GM12878 (cell line): ENCODE results near the gene CARD14. TPM values are rescaled to one million over a fixed set of nuclear protein-coding genes. Genes with fewer than 3 reads are reported as not detected.

Experiments
- SUPT20H ChIP-seq: IDR thresholded peaks from 2 replicates; pipeline ENCODE4 v1.6.1; 2011; ENCODE audit warnings: low read depth, mild to moderate bottlenecking, low read length, moderate library complexity, borderline replicate concordance; ENCODE audit not compliant: control insufficient read depth
- ZBTB40 ChIP-seq: fragments of 450-650 bp; IDR thresholded peaks from 2 replicates; pipeline ENCODE4 v1.6.1; 2016; ENCODE audit warnings: mild to moderate bottlenecking, moderate library complexity, borderline replicate concordance
- ZNF687 ChIP-seq: fragments of 450-650 bp; IDR thresholded peaks from 2 replicates; pipeline ENCODE4 v1.6.1; 2017; ENCODE audit warnings: mild to moderate bottlenecking, moderate library complexity
- polyA plus RNA-seq, 11 experiments: library from polyadenylated mRNA; depleted of rRNA in 4 of 11; unstranded in 6 of 11; stranded (reverse) in 5 of 11; fragments of >200 nt; fragmentation: Nextera tagmentation in 4 of 11; fragmentation: Illumina TruSeq in 1 of 11; extraction: Ambion mirVana in 4 of 11; extraction: Trizol in 1 of 11; gene quantifications; 1 replicate in 1 of 11; 2 replicates in 10 of 11; pipeline versions ENCODE4 v1.2.1 to v1.2.3, GENCODE V29; 2011 to 2016; ENCODE audit warnings: inconsistent platforms in 2 of 11, missing spikeins in 2 of 11, low read depth in 1 of 11
- total RNA-seq, 4 experiments: library from RNA; depleted of rRNA in 3 of 4; stranded (reverse); fragments of >200 nt in 3 of 4; fragmentation: Illumina TruSeq in 1 of 4; extraction: Trizol in 1 of 4; gene quantifications; 2 replicates each; pipeline versions ENCODE4 v1.2.1 to v1.2.3, GENCODE V29; 2013 to 2021
- TF ChIP-seq, protein P1 (sequence below): fragments of 450-650 bp; IDR thresholded peaks from 2 replicates; pipeline ENCODE4 v1.6.1; 2017; ENCODE audit warnings: mild to moderate bottlenecking

CARD14 gene
- total and polyA plus RNA-seq, 10 of the 15 experiments (the other 5 are each of a cell fraction or from before 2014, with no cell fraction given): 0.08 to 0.15 TPM; not detected in 8

GRCh38 chr17:80214012-80214877, 44.4 kb downstream of the CARD14 start (continued):
- TF ChIP-seq, protein P1, sequence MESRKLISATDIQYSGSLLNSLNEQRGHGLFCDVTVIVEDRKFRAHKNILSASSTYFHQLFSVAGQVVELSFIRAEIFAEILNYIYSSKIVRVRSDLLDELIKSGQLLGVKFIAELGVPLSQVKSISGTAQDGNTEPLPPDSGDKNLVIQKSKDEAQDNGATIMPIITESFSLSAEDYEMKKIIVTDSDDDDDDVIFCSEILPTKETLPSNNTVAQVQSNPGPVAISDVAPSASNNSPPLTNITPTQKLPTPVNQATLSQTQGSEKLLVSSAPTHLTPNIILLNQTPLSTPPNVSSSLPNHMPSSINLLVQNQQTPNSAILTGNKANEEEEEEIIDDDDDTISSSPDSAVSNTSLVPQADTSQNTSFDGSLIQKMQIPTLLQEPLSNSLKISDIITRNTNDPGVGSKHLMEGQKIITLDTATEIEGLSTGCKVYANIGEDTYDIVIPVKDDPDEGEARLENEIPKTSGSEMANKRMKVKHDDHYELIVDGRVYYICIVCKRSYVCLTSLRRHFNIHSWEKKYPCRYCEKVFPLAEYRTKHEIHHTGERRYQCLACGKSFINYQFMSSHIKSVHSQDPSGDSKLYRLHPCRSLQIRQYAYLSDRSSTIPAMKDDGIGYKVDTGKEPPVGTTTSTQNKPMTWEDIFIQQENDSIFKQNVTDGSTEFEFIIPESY: no peak
- TF ChIP-seq ZNF687: no peak
- no peak for TF ChIP-seq SUPT20H
- no peak for TF ChIP-seq ZBTB40
